AG04449 (cell line): ENCODE results near the gene PLXDC2.

ENCODE experiments used
- CTCF ChIA-PET: fragments of 350-600 bp; formaldehyde crosslinking; extraction: SDS; loops from one replicate; lab custom pipeline; 2021; ENCODE audit warnings: antibody characterized with exemption; lab: Yijun Ruan, JAX
- POLR2A ChIA-PET: fragments of 400-600, 350-600 bp; formaldehyde crosslinking; extraction: SDS; loops from one replicate; lab custom pipeline; 2020; ENCODE audit warnings: antibody characterized with exemption, inconsistent platforms; lab: Yijun Ruan, JAX
- DNase-seq: peaks from one replicate; pipeline ENCODE4 v3.0.0-alpha.2; 2010; ENCODE audit warnings: low read depth, low spot score
- H3K4me3 ChIP-seq: 2 replicates; pipeline ENCODE4 v1.5.1; 2011; ENCODE audit warnings: low read depth, mild to moderate bottlenecking, control low read depth, low read length
- CTCF ChIP-seq: IDR thresholded peaks from one replicate; pipeline ENCODE4 v1.5.1; 2011; ENCODE audit warnings: mild to moderate bottlenecking, moderate library complexity, low read length, control low read depth, inconsistent platforms; ENCODE audit not compliant: insufficient read depth; ENCODE audit errors: missing control alignments

The PLXDC2 gene

GRCh38 chr10:19843487-19843886 is 27.3 kb downstream of the PLXDC2 start:
- no peak overlapping the region for H3K4me3 ChIP-seq
- ChIA-PET CTCF (no interaction called here), POLR2A (no interaction called here)
- no peak for TF ChIP-seq CTCF
- DNase-seq = no peak

- no peak for DNase-seq
Observed at GRCh38 chr10:19845503-19846368, 29.5 kb downstream of the PLXDC2 start.

GRCh38 chr10:19847321-19847720 is 31.1 kb downstream of the PLXDC2 start:
- POLR2A ChIA-PET = no interaction called here
- H3K4me3 ChIP-seq = no peak overlapping the region
- no peak for DNase-seq
- CTCF ChIA-PET = no interaction called here
- TF ChIP-seq CTCF = no peak

More at GRCh38 chr10:19845503-19846368, 29.5 kb downstream of the PLXDC2 start:
- ChIA-PET CTCF (no interaction called here), POLR2A (no interaction called here)
- H3K4me3 ChIP-seq = no peak overlapping the region
- no peak for TF ChIP-seq CTCF

GRCh38 chr10:19848226-19848985 is 32.2 kb downstream of the PLXDC2 start:
- no peak for TF ChIP-seq CTCF
- ChIA-PET CTCF (no interaction called here), POLR2A (no interaction called here)
- no peak for DNase-seq
- H3K4me3 ChIP-seq = no peak overlapping the region

GRCh38 chr10:19853831-19854230 is 37.6 kb downstream of the PLXDC2 start:
- no peak for TF ChIP-seq CTCF
- H3K4me3 ChIP-seq = no peak overlapping the region
- DNase-seq = no peak
- POLR2A ChIA-PET = no interaction called here
- CTCF ChIA-PET = no interaction called here

DNA sequence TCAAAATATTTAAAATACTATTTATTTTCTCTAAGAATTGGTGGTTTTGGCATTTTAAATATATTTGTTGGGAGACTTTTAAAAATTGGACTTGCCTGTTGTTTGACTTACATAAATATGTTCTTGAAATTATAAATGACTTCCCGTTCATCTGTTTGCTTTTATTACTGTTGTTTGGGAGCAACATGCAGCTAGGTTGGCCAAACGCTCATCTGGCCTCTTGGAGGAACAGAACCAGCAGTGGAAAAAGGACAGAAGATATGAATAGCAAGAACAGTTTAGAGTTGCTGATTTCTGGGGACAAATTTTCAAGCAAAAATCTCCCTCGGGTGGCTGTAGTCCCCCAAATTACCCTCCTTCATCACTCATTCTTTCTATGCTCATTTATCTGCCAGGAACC is 41.6 kb downstream of the PLXDC2 start:
- no peak for DNase-seq
- no peak overlapping the region for H3K4me3 ChIP-seq
- TF ChIP-seq CTCF = no peak
- ChIA-PET CTCF (no interaction called here), POLR2A (no interaction called here)
